KMS-11 (cell line): ENCODE measurements around the gene CRP.

Experiments
- H2AFZ ChIP-seq: fragments of 200-600 bp; sonication (generic); 2 replicates; pipeline ENCODE4 v1.6.1; 2016; ENCODE audit warnings: antibody characterized with exemption, mixed run types, low read depth
- H3K27ac ChIP-seq: fragments of 200-600 bp; sonication (generic); 2 replicates; pipeline ENCODE4 v1.6.1; 2016; ENCODE audit warnings: mild to moderate bottlenecking, mixed run types
- H3K27me3 ChIP-seq: fragments of 200-600 bp; sonication (generic); 2 replicates; pipeline ENCODE4 v1.6.1; 2017; ENCODE audit warnings: mild to moderate bottlenecking, low read depth, mixed run types, moderate library complexity; ENCODE audit not compliant: insufficient read depth
- H3K36me3 ChIP-seq: fragments of 200-600 bp; sonication (generic); 2 replicates; pipeline ENCODE4 v1.6.1; 2017; ENCODE audit warnings: mild to moderate bottlenecking, mixed run types; ENCODE audit not compliant: insufficient read depth
- H3K4me1 ChIP-seq: fragments of 200-600 bp; sonication (generic); 2 replicates; pipeline ENCODE4 v1.6.1; 2016; ENCODE audit warnings: mild to moderate bottlenecking, low read depth, mixed run types; ENCODE audit not compliant: poor library complexity, severe bottlenecking
- H3K4me2 ChIP-seq: fragments of 200-600 bp; sonication (generic); 2 replicates; pipeline ENCODE4 v1.7.0; 2016; ENCODE audit warnings: mild to moderate bottlenecking, mixed run types
- H3K4me3 ChIP-seq: fragments of 200-600 bp; sonication (generic); IDR thresholded peaks from 2 replicates; pipeline ENCODE4 v1.6.1; 2017; ENCODE audit warnings: low read depth, low read length, mixed read lengths; ENCODE audit not compliant: insufficient read depth
- H3K79me2 ChIP-seq: fragments of 200-600 bp; sonication (generic); 2 replicates; pipeline ENCODE4 v1.6.1; 2016; ENCODE audit warnings: low read depth, mixed run types; ENCODE audit not compliant: insufficient read depth
- H3K9ac ChIP-seq: fragments of 200-600 bp; sonication (generic); 2 replicates; pipeline ENCODE4 v1.6.1; 2016; ENCODE audit warnings: mild to moderate bottlenecking, mixed run types
- H4K20me1 ChIP-seq: fragments of 200-600 bp; sonication (generic); 2 replicates; pipeline ENCODE4 v1.6.1; 2016; ENCODE audit warnings: mild to moderate bottlenecking, mixed run types; ENCODE audit not compliant: insufficient read depth
- CTCF ChIP-seq: fragments of 200-600 bp; sonication (generic); conservative IDR thresholded peaks from 2 replicates; pipeline ENCODE4 v1.6.1; 2017; ENCODE audit warnings: low read depth, mild to moderate bottlenecking, antibody characterized with exemption, low read length, moderate library complexity, mixed read lengths

The CRP gene

DNA sequence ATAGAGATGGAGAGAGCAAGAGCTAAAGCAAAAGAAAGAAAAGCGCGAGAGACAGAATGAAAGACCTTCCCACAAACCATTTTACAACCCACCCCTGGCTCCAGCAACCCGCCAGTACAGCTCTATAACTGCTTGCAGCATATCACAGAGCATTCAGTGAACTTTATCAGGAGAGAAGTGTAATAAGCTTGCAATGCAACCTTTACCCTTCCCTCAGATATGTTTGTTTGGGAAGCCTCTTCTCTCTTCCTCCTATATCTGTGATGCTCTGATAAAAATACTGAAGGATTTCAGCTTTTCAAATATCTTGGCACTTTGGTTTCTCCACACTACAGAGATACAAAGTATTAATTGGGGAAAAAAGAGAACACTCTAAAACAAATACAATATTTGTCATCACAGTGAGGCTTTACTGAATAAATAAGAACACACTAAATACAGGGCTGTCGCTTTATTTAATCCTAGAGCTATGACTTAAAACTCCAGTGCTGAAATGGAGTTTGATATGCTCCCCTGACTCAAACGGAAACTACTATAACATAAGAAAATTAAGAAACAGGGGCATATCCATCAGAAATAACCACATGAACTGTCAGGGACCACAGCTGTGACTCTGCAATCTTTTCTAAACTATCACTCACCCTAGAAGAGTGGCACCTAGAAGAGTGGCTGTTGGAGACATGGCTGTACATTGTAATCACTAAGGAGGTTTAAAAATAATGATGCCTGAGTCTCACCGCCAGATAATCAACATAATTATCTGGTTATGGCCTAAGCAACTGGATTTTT is 6.7 kb downstream of the CRP start:
- Histone ChIP-seq H4K20me1 (no peaks in the 10 kb centered on the region), H2AFZ (no peak overlapping the region), H3K36me3 (no peaks in the 10 kb centered on the region), H3K27me3 (no peaks in the 10 kb centered on the region), H3K4me1 (no peaks in the 10 kb centered on the region), H3K4me2 (no peak overlapping the region), H3K27ac (no peak overlapping the region), H3K9ac (no peak overlapping the region), H3K79me2 (no peaks in the 10 kb centered on the region), H3K4me3 (no peak overlapping the region)
- no peak for TF ChIP-seq CTCF

GRCh38 chr1:159705904-159706256 is 8.5 kb downstream of the CRP start:
- Histone ChIP-seq H3K79me2 (no peaks in the 10 kb centered on the region), H3K4me2 (no peak overlapping the region), H3K9ac (no peak overlapping the region), H3K27me3 (no peaks in the 10 kb centered on the region), H3K4me1 (no peaks in the 10 kb centered on the region), H2AFZ (no peak overlapping the region), H3K36me3 (no peaks in the 10 kb centered on the region), H3K4me3 (no peak overlapping the region), H3K27ac (no peak overlapping the region), H4K20me1 (no peaks in the 10 kb centered on the region)
- no peak for TF ChIP-seq CTCF

DNA sequence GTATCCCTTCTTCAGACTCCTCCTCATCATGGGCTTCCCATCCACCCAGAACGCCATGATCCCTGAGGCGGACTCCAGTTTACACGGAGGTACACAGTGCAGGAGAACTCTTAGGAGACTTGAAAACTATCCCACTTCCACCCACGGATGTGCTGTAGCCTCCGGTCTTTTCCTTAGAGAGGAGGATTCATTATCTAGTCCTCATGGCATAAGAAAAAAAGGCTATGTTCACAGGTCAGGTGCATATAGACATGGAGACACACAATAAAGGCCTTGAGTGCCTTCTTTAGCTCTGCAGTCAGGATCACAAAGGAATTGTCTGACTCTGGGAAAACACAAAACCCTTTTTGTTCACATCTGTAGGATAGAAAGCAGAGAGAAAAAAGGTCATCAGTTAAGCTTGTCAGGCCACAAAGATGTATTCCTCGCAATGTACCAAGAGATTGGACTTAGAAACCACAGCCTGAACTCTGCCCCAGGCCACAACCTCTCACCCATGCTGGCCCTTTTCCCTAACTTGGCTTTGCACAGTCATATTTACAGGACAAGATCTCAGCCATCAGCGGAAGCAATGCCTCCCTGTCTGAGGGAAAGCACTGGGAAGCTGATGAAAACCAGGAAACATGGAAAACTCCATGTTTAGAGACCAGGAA is 9.0 kb downstream of the CRP start:
- H3K79me2 ChIP-seq, result no peaks in the 10 kb centered on the region
- no peak overlapping the region for H3K4me3 ChIP-seq
- no peaks in the 10 kb centered on the region for H3K27me3 ChIP-seq
- no peaks in the 10 kb centered on the region for H4K20me1 ChIP-seq
- H3K27ac ChIP-seq, result no peak overlapping the region
- H3K4me2 ChIP-seq, result no peak overlapping the region
- H3K36me3 ChIP-seq, result no peaks in the 10 kb centered on the region
- H3K4me1 ChIP-seq, result no peaks in the 10 kb centered on the region
- H2AFZ ChIP-seq, result no peak overlapping the region
- no peak for TF ChIP-seq CTCF
- no peak overlapping the region for H3K9ac ChIP-seq

DNA sequence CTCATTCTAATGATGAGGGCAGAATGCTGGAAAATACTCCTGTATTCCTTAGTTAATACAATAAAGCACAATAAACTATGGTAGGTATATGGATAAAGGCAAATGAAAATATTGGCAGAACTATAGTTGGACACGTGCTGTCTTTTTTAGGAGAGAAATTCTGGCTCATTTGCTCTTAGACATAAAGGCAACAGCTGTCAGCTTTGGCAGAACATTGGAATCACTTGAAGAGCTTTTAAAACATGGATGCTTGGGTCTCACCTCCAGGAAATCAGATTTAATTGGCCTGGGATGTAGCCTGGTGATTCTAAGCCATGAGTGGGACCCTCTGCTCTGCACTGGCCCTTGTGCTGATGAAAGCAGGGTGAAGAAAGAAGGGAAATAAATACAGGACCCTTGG is 9.9 kb downstream of the CRP start:
- Histone ChIP-seq H3K27ac (no peak overlapping the region), H2AFZ (no peak overlapping the region), H3K36me3 (no peaks in the 10 kb centered on the region), H3K4me1 (no peaks in the 10 kb centered on the region), H3K27me3 (no peaks in the 10 kb centered on the region), H3K4me3 (no peak overlapping the region), H3K79me2 (no peaks in the 10 kb centered on the region), H3K4me2 (no peak overlapping the region), H4K20me1 (no peaks in the 10 kb centered on the region), H3K9ac (no peak overlapping the region)
- TF ChIP-seq CTCF, result no peak
